GM18868 (cell line): ENCODE measurements around the gene LLGL2.
"Not testable (repeated sequence)": the region's sequence is repeated elsewhere in the genome, so short reads cannot be mapped to it uniquely, and the experiment has no call there.

ENCODE experiments used
- ATAC-seq: cut with Tn5 transposase; IDR thresholded peaks from one replicate; pipeline ENCODE4 v1.9.1; 2021; ENCODE audit warnings: mild to moderate bottlenecking, moderate library complexity; ENCODE audit not compliant: unreplicated experiment

The LLGL2 gene, protein sequence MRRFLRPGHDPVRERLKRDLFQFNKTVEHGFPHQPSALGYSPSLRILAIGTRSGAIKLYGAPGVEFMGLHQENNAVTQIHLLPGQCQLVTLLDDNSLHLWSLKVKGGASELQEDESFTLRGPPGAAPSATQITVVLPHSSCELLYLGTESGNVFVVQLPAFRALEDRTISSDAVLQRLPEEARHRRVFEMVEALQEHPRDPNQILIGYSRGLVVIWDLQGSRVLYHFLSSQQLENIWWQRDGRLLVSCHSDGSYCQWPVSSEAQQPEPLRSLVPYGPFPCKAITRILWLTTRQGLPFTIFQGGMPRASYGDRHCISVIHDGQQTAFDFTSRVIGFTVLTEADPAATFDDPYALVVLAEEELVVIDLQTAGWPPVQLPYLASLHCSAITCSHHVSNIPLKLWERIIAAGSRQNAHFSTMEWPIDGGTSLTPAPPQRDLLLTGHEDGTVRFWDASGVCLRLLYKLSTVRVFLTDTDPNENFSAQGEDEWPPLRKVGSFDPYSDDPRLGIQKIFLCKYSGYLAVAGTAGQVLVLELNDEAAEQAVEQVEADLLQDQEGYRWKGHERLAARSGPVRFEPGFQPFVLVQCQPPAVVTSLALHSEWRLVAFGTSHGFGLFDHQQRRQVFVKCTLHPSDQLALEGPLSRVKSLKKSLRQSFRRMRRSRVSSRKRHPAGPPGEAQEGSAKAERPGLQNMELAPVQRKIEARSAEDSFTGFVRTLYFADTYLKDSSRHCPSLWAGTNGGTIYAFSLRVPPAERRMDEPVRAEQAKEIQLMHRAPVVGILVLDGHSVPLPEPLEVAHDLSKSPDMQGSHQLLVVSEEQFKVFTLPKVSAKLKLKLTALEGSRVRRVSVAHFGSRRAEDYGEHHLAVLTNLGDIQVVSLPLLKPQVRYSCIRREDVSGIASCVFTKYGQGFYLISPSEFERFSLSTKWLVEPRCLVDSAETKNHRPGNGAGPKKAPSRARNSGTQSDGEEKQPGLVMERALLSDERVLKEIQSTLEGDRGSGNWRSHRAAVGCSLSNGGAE

GRCh38 chr17:75524970-75525805 lies at the start of gene LLGL2:
TSS of gene LLGL2 (plus strand) at chr17:75525697. CDS start at chr17:75543427, 17,730 bp downstream.
- ATAC-seq = peak; percentile 75

- ATAC-seq = no peak
Observed at GRCh38 chr17:75475851-75476250, 49.6 kb upstream of the LLGL2 start.

DNA sequence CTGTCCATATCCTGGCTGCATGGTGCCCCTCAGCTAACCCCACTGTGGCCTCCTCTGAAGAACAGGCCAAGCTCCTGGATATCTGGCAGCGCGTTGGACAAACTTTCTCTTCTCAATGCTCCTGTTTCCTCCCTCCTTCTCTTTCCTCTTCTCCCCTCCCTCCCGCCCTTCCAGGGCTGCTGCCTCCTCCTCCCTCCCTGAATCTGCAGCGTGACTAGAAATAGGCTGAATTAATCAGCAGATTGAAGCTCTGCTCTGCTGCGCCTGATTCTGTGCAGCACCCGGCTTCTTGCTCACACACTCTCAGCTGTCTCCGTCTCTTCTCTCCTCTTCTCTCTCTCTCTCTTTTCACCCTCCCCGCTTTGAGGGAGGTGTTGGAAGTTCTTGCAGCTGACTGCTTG lies 49.2 kb upstream of the LLGL2 start:
- ATAC-seq = no peak

DNA sequence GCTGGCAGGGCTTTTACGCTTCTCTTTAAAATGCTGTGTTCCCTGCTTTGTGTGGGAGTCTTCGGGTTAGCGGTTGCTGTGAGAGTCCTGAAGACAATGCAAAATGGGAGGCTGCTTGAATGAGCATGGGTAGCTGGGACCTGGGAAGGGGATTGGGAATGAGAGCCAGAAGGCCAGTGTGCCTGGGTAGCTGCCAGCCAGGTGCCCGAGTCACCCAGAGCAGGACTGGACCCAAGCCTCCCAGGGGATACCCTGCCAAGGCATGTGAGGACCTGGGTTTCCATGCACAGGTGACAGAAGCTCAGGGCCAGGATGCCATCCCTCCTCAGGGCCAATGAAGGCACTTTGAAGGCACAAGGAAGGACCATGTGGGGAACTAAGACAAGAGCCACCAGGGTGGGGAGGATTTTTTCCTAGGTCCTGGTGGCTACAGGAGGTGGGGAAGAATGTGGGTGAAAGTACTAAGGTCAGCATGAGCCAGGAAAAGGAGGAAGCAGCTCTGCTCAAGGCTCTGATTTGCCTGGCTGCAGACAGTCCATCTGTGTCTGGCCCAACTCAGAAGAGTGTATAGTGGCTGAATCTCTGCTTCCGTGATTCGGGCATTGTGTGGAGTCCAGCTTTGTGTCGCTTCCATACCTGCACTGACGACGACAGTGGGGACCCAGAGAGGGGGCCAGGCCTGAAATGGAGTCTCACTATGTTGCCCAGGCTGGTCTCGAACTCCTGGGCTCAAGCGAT lies 48.6 kb upstream of the LLGL2 start:
- no peak for ATAC-seq

GRCh38 chr17:75477490-75477862 lies 48.0 kb upstream of the LLGL2 start:
- not testable (repeated sequence) for ATAC-seq

DNA sequence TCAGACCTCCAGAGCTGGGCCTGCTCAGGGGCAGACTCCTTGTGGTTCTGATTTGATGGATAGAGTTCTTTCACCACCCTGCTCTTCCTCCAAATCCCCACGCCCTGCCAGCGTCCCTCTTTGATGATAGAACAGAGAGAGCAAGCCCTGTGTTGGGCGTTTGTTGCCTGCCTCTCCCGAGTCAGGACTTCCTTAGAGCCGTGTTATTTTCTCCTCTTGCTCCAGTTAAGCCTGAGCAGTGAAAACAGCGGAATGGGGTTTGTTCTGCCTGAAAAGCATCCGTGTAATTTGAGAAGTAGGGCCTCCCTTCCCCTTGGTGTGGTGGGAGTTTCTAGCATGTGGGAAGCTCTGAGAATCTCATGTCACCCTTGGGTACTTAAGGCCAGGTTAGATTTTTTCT lies 47.0 kb upstream of the LLGL2 start:
- no peak for ATAC-seq

DNA sequence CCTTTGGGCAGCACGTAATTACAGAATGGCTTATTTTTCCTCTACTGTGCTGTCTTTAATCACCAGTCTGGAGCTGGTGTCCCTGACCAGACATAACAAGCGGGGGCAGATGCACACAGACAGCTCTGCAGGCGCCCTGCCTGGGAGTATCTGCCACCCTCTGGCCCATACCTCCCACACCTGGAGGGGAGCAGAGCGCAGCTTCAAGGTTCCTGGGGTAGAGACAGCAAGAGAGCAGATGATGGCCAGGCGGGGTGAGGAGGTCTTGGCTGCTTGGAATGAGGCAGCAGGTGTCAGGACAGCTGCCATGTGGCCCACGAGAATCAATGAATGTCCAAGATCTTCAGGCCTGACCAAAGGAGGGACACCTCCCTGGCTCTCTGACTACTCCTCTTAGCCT lies 45.2 kb upstream of the LLGL2 start:
- no peak for ATAC-seq

GRCh38 chr17:75481194-75482068 lies 44.1 kb upstream of the LLGL2 start:
- no peak for ATAC-seq

DNA sequence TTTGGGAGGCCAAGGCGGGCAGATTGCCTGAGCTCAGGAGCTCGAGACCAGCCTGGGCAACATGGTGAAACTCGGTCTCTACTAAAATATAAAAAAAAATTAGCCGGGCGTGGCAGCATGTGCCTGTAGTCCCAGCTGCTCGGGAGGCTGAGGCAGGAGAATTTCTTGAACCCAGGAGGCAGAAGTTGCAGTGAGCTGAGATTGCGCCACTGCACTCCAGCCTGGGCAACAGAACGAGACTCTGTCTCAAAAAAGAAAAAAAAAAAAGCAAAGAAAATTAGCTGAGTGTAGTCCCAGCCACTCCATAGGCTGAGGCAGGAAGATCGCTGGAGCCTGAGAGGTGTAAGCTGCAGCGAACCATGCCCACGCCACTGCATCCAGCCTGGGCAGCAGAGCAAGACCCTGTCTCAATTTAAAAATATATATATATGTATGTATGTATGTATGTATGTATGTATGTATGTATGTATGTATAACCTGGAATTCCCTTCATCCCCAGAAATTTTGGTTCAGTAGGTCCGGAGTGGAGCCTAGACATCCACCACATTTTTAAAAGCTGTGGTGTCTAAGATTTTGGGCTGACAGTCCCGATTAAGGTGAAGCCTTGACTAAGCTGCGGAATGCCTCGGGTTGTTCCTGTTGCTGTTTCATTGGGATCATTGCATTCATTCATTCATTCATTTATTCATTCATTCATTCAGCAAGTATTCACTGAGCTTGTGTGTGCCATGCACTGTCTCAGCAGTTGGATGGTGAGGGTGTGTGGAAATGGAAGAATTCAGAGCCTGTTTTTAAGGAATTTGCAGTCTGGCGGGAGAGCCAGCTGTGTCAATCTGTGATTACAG lies 43.2 kb upstream of the LLGL2 start:
- ATAC-seq = no peak

DNA sequence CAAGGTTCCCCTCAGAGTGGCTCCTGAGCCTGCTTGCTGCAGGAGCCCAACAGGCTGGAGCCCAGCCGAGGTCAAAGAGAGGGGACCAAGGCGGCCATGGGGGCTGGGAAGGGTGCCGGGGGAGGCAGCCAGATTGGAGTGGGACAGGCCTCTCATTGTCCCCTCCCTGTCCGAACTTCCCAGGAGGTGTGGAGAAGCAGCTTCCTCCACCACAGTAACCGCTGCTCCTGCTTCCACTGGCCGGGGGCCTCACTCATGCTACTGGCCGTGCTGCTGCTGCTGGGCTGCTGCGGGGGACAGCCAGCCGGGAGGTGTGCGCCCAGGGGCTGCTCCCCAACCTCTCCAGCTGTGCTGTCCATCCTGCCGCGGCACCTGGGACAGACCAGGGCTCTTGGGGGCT lies 39.8 kb upstream of the LLGL2 start:
- ATAC-seq = no peak

GRCh38 chr17:75486151-75486550 lies 39.3 kb upstream of the LLGL2 start:
- ATAC-seq = no peak

DNA sequence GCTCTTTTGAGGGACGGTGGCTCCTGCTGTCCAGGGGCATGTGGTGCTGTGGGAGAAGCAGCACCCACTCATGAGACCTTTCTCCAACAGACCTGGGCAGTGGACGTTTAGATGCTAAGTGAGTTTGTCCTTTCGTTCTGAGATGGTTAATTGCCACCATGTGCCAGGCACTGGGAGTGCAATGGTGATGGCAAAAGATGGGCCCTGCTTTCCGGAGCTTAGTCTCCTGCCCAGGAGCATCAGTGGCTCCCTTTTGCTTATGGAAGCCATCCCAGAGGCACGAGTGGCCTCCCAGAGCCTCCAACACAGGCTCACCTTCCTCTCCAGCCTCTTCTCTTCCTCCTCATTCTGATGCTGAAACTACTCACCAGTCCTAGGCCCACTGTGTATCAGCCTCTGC lies 38.5 kb upstream of the LLGL2 start:
- no peak for ATAC-seq

DNA sequence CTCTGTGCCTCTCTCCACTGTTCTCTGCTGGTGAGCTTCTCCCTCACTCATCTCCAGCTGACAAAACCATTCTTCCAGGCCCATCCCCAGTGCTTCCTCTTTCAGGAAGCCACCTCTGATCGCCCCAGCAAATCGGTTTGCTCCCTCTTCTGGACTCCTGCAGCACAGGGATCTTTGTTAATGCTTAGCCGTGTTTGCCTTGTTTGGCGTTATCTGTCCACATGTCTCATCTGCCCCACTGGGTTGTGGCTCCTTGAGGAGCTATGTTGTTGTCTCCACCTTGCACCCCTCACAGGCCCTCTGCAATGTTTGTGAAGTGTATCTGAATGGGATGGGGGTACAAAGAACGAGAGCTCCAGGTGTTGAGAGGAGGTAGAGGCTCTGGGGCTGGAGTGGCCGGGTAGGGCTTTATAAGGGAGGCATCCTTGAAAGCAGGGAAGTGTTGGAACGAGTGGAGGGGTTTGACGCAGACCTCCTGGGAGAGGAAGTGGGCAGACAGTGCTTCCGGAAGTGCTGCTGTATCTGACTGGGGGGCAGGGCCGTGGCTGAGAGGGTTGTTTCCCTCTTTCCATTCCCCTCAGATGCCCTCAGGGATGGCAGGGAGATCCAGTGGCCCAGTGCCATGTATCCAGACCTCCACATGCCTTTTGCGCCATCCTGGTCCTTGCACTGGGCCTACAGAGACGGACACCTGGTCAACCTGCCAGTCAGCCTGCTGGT lies 38.0 kb upstream of the LLGL2 start:
- ATAC-seq = no peak

DNA sequence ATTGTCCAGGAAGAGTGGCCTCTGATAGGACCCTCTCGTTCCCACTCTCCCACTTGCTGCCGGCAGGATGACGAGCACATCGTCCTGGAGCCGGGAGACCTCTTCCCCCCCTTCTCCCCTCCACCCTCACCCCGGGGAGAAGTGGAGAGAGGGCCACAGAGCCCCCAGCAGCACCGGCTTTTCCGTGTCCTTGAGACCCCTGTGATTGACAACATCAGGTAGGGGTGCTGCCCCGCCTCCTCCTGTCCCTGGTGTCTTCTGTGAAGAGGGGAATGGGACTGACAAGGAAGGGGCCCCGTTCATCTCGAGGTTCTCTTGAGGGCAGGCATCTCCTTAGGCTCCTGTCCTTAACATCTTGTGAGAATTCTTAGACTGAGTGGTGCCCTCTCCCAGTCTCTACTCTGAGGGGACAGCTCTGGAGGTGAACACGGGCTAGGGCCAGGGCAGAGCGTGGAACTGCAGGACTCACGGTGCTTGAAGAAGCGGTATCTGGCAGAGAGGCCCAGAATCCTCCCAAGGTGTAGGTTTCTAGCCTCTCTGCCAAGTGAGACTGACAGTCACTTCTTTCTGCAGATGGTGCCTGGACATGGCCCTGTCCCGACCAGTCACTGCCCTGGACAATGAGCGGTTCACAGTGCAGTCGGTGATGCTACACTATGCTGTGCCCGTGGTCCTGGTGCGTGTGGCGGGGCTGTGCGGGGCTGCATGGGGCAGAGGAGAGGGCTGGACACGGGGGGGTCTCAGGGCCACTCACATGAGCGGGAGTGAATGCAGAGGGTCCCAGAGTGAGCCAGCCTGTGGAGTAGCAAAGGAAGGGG lies 36.6 kb upstream of the LLGL2 start:
- no peak for ATAC-seq

DNA sequence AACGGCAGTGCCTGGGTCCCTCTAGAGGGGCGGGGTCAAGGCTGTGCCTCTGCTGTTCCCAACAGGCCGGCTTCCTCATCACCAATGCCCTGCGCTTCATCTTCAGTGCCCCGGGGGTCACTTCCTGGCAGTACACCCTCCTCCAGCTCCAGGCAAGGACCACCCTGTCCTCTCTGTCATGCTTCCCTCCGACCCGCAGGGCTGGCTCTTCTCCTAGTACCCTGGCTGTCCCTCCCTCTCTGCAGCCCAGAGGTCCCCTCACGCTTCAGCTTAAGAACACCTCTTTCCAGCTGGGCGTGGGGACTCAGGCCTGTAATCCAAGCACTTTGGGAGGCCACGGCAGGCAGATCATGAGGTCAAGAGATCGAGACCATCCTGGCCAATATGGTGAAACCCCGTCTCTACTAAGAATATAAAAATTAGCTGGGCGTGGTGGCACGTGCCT lies 36.0 kb upstream of the LLGL2 start:
- no peak for ATAC-seq

DNA sequence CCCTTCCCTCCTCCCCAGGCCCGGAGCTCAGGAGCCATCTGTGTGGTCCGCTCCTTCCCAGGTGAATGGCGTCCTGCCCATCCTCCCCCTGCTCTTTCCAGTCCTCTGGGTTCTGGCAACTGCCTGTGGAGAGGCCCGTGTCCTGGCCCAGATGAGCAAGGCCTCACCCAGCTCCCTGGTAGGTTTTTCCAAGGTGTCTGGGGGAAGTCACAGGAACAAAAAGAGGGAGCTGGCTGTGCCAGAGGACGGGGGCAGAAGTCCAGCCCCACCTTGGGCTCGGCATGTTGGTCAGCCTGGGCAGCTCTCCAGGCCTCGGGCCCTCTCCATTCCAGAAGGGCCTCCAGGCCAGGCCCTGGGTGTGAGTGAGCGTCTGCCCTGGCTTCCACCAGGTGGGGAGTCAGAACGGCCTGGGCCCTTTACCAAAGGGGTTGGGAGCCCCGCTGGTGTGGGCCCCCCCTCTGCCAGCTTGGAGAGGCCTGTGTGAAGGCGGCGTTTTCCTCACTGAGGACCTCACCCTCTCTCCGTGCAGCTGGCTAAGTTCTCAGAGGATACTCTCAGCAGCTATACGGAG lies 35.2 kb upstream of the LLGL2 start:
- ATAC-seq = no peak
